RWPE1 (cell line): ENCODE results near the gene SUMO1.
"Not testable (repeated sequence)": the region's sequence is repeated elsewhere in the genome, so short reads cannot be mapped to it uniquely, and the experiment has no call there.

Source experiments
- CTCF ChIA-PET: fragments of 350-600 bp; sonication (Branson Sonifier 250); formaldehyde crosslinking; extraction: SDS; loops from one replicate; lab custom pipeline; 2021; lab: Yijun Ruan, JAX
- POLR2A ChIA-PET: fragments of 400-600 bp; formaldehyde crosslinking; extraction: SDS; loops from one replicate; lab custom pipeline; 2020; ENCODE audit warnings: antibody characterized with exemption; ENCODE audit not compliant: low non-redundant PET; lab: Yijun Ruan, JAX
- DNase-seq: peaks from one replicate; pipeline ENCODE4 v3.0.0; 2012; ENCODE audit warnings: low spot score
- H3K27ac ChIP-seq: fragments of 450-650 bp; 2 replicates; pipeline ENCODE4 v1.5.1; 2017
- CTCF ChIP-seq: fragments of 450-650 bp; conservative IDR thresholded peaks from 2 replicates; pipeline ENCODE4 v1.5.1; 2017; ENCODE audit warnings: low read depth, mild to moderate bottlenecking

SUMO1 gene

GRCh38 chr2:202238234-202239197, at the start of gene SUMO1:
TSS of gene SUMO1 (minus strand) at chr2:202238597. CDS start at chr2:202238451, 146 bp downstream.
- POLR2A ChIA-PET = no interaction called here
- DNase-seq = peak; percentile 87
- H3K27ac ChIP-seq = peak within 1 kb of the TSS; percentile 86
- CTCF ChIA-PET = no interaction called here
- no peak for TF ChIP-seq CTCF

- ChIA-PET CTCF (no interaction called here), POLR2A (no interaction called here)
- no peak for DNase-seq
- TF ChIP-seq CTCF = no peak
- no peak overlapping the region for H3K27ac ChIP-seq
These were observed 48.2 kb upstream of the SUMO1 start for GRCh38 chr2:202286595-202286994.

GRCh38 chr2:202278944-202279343, 40.5 kb upstream of the SUMO1 start:
- POLR2A ChIA-PET = no interaction called here
- peak; percentile 39 for TF ChIP-seq CTCF
- CTCF ChIA-PET = interaction anchor here (0.6 to 1.5 kb wide), 5 partner anchors 9 to 317 kb away, joined by 3 to 4 read pairs (median 3); no protein-coding TSS in a partner anchor
- no peak overlapping the region for H3K27ac ChIP-seq
- peak; percentile 17 for DNase-seq

GRCh38 chr2:202278036-202278760, 39.8 kb upstream of the SUMO1 start:
- CTCF ChIA-PET = interaction anchor here (0.6 to 1.5 kb wide), 7 partner anchors 9 to 826 kb away, joined by 3 to 6 read pairs (median 3); no protein-coding TSS in a partner anchor
- no peak overlapping the region for H3K27ac ChIP-seq
- TF ChIP-seq CTCF = no peak
- peak; percentile 72 for DNase-seq
- POLR2A ChIA-PET = interaction anchor here (0.5 kb wide), 1 partner anchor 135 kb away, joined by 11 read pairs; no protein-coding TSS in a partner anchor

- POLR2A ChIA-PET, CTCF ChIA-PET: not testable (repeated sequence)
- H3K27ac ChIP-seq = peak overlapping the region; percentile 79
- DNase-seq = peak; percentile 83
These were observed 37.8 kb upstream of the SUMO1 start for GRCh38 chr2:202276078-202276720.

GRCh38 chr2:202270487-202270886, 32.1 kb upstream of the SUMO1 start:
- peak overlapping the region; percentile 26 for H3K27ac ChIP-seq
- DNase-seq = no peak
- CTCF ChIA-PET = interaction anchor here (1.3 kb wide), 1 partner anchor 9 kb away, joined by 3 read pairs; no protein-coding TSS in a partner anchor
- POLR2A ChIA-PET = no interaction called here
- no peak for TF ChIP-seq CTCF
